Measurements from ENCODE around the gene ODAD2. TPM values are rescaled to one million over a fixed set of nuclear protein-coding genes. Genes with fewer than 3 reads are reported as not detected.

The ODAD2 gene
- total RNA-seq, 4 donors from 2014 or later = not detected

DNA sequence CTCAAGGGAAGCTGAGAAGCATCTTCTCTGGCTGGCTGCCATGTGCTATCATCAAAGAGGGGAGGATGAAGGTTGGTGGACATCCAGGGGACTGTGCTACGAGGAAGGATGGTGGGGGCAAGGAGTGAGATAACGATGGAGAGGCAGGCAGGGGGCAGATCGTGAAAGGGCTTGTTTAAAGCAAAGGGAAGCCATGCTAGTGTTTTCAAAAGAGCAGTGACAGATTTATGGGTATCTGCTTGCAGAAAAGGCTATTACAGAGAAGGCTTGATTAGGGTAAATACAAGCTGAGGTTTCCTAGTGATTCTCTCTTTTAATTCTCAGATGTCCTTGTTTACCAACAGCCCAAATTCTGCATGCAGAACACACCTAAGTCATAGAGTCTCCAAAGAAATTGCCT, 164.4 kb downstream of the ODAD2 start:
- Histone ChIP-seq H3K9me3 (no peaks in the 10 kb centered on the region), H3K27me3 (no peaks in the 10 kb centered on the region), H3K4me1 (no peaks in the 10 kb centered on the region), H3K27ac (no peak overlapping the region), H3K4me3 (no peak overlapping the region), H3K36me3 (no peaks in the 10 kb centered on the region)
- TF ChIP-seq POLR2A (IDR thresholded peaks at IDR 0.05) = no peak
- TF ChIP-seq, protein P1, sequence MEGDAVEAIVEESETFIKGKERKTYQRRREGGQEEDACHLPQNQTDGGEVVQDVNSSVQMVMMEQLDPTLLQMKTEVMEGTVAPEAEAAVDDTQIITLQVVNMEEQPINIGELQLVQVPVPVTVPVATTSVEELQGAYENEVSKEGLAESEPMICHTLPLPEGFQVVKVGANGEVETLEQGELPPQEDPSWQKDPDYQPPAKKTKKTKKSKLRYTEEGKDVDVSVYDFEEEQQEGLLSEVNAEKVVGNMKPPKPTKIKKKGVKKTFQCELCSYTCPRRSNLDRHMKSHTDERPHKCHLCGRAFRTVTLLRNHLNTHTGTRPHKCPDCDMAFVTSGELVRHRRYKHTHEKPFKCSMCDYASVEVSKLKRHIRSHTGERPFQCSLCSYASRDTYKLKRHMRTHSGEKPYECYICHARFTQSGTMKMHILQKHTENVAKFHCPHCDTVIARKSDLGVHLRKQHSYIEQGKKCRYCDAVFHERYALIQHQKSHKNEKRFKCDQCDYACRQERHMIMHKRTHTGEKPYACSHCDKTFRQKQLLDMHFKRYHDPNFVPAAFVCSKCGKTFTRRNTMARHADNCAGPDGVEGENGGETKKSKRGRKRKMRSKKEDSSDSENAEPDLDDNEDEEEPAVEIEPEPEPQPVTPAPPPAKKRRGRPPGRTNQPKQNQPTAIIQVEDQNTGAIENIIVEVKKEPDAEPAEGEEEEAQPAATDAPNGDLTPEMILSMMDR (IDR thresholded peaks at IDR 0.05) = no peak
- no peak for DNase-seq

DNA sequence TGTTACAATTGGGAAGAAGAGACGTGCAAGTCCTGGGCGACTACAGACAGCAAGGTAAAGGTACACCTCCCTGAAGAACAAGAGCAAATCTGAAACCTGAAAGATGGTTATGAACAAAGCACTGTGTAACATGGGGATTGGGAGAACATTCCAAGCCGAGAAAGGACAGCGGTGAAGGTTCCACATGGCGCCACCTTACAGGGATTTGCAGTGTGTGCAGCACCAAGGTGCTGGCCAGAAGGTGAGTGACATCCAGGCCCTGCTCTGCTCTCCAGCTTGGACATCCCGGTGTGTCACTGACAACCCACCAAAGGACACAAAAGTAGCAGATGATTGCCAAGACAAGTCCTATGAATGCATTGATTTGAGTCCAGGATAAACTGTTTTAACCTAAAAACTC, 165.1 kb downstream of the ODAD2 start:
- H3K27ac ChIP-seq = no peak overlapping the region
- no peaks in the 10 kb centered on the region for H3K4me1 ChIP-seq
- H3K4me3 ChIP-seq = no peak overlapping the region
- no peaks in the 10 kb centered on the region for H3K9me3 ChIP-seq
- H3K36me3 ChIP-seq = no peaks in the 10 kb centered on the region
- DNase-seq = no peak
- no peaks in the 10 kb centered on the region for H3K27me3 ChIP-seq
- TF ChIP-seq, protein P1 (IDR thresholded peaks at IDR 0.05) = no peak
- no peak for TF ChIP-seq POLR2A (IDR thresholded peaks at IDR 0.05)

DNA sequence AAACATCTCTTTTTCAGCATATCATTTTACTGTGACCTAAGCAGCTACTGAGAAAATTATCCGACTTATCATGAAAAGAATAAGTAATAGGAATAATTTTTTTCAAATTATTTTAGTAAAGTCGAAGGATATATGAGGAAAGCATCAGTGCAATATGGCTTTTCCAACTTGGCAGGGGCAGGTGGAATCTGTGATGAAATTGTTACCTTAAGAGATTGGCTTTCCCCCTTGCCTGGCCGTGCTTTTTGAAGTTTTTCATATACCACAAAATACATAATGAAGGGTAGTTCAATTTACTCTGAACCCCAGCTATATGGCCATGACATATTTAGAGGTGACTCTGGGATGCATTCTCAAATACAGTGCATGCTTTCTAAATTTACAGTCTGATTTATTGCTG, 166.1 kb downstream of the ODAD2 start:
- no peak for TF ChIP-seq POLR2A (IDR thresholded peaks at IDR 0.05)
- TF ChIP-seq, protein P1 (IDR thresholded peaks at IDR 0.05) = no peak
- DNase-seq = no peak
- Histone ChIP-seq H3K4me1 (no peaks in the 10 kb centered on the region), H3K4me3 (no peak overlapping the region), H3K27ac (no peak overlapping the region), H3K27me3 (no peaks in the 10 kb centered on the region), H3K9me3 (no peaks in the 10 kb centered on the region), H3K36me3 (no peaks in the 10 kb centered on the region)

DNA sequence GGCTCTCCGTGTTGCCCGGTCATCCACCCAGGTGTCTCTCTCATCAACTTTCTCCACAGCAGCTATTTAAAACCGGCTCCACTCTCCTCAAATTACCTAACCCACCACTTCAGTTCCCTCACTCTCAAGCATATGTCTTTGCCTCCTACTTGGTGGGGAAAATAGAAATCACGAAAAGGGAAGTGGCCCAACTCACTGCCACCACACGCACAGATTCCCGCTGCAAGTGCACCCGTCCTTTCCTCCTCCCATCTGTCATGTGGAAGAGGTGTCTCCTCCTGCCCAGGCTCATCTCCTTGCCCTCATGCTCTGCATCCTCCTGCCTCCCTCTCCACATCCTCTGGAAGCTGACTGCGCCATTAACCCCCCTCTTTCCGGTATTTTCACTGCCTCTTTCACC, 172.5 kb downstream of the ODAD2 start:
- no peak overlapping the region for H3K4me3 ChIP-seq
- TF ChIP-seq POLR2A (IDR thresholded peaks at IDR 0.05) = no peak
- TF ChIP-seq, protein P1 (IDR thresholded peaks at IDR 0.05) = no peak
- no peaks in the 10 kb centered on the region for H3K4me1 ChIP-seq
- H3K36me3 ChIP-seq = no peaks in the 10 kb centered on the region
- no peak for DNase-seq
- H3K27ac ChIP-seq = no peak overlapping the region
- peaks cover 0 to 3% (median 0%) of the 10 kb centered on the region in 4 donors for H3K9me3 ChIP-seq
- H3K27me3 ChIP-seq = no peaks in the 10 kb centered on the region

DNA sequence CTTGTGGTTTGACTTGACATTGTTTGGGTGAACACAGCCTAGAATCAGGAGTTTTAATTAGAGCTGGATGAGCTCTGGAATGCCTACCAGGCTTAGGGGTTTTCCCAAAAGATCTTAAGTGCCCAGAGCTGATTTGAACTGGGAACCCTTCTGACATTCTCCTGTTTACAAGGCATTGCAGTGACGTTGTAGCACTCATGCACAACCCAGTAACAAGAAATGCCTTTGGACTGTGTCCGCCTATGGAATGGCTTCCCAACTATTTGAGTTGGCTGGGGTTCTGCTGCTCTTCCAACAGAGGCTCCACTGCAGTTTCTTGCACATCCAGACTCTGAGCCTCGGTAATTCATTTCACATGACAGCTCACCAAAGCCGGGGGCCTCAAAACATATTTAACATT, 176.6 kb downstream of the ODAD2 start:
- H3K4me1 ChIP-seq = no peaks in the 10 kb centered on the region
- no peaks in the 10 kb centered on the region for H3K36me3 ChIP-seq
- H3K4me3 ChIP-seq = no peak overlapping the region
- no peaks in the 10 kb centered on the region for H3K27me3 ChIP-seq
- no peak overlapping the region for H3K27ac ChIP-seq
- no peak for DNase-seq
- TF ChIP-seq, protein P1 (IDR thresholded peaks at IDR 0.05) = no peak
- TF ChIP-seq POLR2A (IDR thresholded peaks at IDR 0.05) = no peak
- peaks cover 0 to 3% (median 0%) of the 10 kb centered on the region in 4 donors for H3K9me3 ChIP-seq

DNA sequence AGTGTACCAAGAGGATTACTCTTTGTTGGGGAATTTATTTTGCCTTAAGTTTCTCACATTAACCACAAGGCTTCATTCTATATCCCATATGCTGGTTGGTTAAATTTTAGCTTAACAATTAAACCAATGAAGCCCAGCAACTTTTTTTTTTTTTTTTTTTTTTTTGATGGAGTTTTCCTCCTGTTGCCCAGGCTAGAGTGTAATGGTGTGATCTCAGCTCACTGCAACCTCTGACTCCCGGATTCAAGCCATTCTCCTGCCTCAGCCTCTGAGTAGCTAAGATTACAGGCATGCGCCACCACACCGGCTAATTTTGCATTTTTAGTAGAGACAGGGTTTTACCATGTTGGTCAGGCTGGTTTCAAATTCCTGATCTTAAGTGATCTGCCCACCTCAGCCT, 178.2 kb downstream of the ODAD2 start:
- DNase-seq = no peak
- Histone ChIP-seq H3K27ac (no peak overlapping the region), H3K4me1 (no peaks in the 10 kb centered on the region), H3K4me3 (no peak overlapping the region), H3K27me3 (no peaks in the 10 kb centered on the region), H3K9me3 (peaks cover 0 to 3% (median 0%) of the 10 kb centered on the region in 4 donors), H3K36me3 (no peaks in the 10 kb centered on the region)
- TF ChIP-seq, protein P1 (IDR thresholded peaks at IDR 0.05) = no peak
- TF ChIP-seq POLR2A (IDR thresholded peaks at IDR 0.05) = no peak
